SK-N-SH treated with all-trans-retinoic acid at 6 μM for 48 hours (cell line): ENCODE measurements around the gene FAM184B.

Experiments
- ATAC-seq: fragments of 200-7000 bp; cut with Tn5 transposase; 3 replicates; pipeline ENCODE4 v1.9.1; 2020; ENCODE audit warnings: mild to moderate bottlenecking, moderate library complexity
- ARNTL ChIP-seq: fragments of 450-650 bp; formaldehyde crosslinking; IDR thresholded peaks from 2 replicates; pipeline ENCODE4 v1.5.0; 2020; ENCODE audit warnings: low read depth, mild to moderate bottlenecking, moderate library complexity, borderline replicate concordance
- BACH2 ChIP-seq: fragments of 250-450 bp; sonication (Bioruptor Pico); IDR thresholded peaks from 2 replicates; pipeline ENCODE4 v1.9.0; 2021; ENCODE audit warnings: mild to moderate bottlenecking, borderline replicate concordance
- CREB5 ChIP-seq: fragments of 250-450 bp; sonication (Bioruptor Pico); IDR thresholded peaks from 2 replicates; pipeline ENCODE4 v1.5.1; 2020; ENCODE audit warnings: low read depth, mild to moderate bottlenecking, moderate library complexity
- CSDC2 ChIP-seq: fragments of 250-450 bp; sonication (Bioruptor Pico); IDR thresholded peaks from 2 replicates; pipeline ENCODE4 v1.5.0; 2020; ENCODE audit warnings: mild to moderate bottlenecking, moderate library complexity
- CSRNP3 ChIP-seq: fragments of 250-450 bp; sonication (Bioruptor Pico); IDR thresholded peaks from 2 replicates; pipeline ENCODE4 v1.5.1; 2021; ENCODE audit warnings: mild to moderate bottlenecking, moderate library complexity
- ESRRG ChIP-seq: fragments of 250-450 bp; sonication (Bioruptor Pico); IDR thresholded peaks from 2 replicates; pipeline ENCODE4 v1.6.1; 2021; ENCODE audit warnings: mild to moderate bottlenecking
- ISL1 ChIP-seq: fragments of 250-450 bp; sonication (Bioruptor Pico); IDR thresholded peaks from 2 replicates; pipeline ENCODE4 v2.1.2; 2022; ENCODE audit warnings: mild to moderate bottlenecking, moderate library complexity
- OSR1 ChIP-seq: fragments of 250-450 bp; sonication (Bioruptor Pico); IDR thresholded peaks from 2 replicates; pipeline ENCODE4 v1.8.0; 2022; ENCODE audit warnings: moderate library complexity, mild to moderate bottlenecking, inconsistent platforms
- POU6F1 ChIP-seq: fragments of 250-450 bp; sonication (Bioruptor Pico); IDR thresholded peaks from 2 replicates; pipeline ENCODE4 v1.8.0; 2021; ENCODE audit warnings: low read depth, mild to moderate bottlenecking, moderate library complexity, borderline replicate concordance
- PPARA ChIP-seq: fragments of 250-450 bp; sonication (Bioruptor Pico); IDR thresholded peaks from 2 replicates; pipeline ENCODE4 v1.5.0; 2020; ENCODE audit warnings: mild to moderate bottlenecking, borderline replicate concordance
- RARB ChIP-seq: fragments of 250-450 bp; sonication (Bioruptor Pico); IDR thresholded peaks from 2 replicates; pipeline ENCODE4 v1.8.0; 2021; ENCODE audit warnings: mild to moderate bottlenecking, moderate library complexity
- SNAI2 ChIP-seq: fragments of 250-450 bp; sonication (Bioruptor Pico); IDR thresholded peaks from 2 replicates; pipeline ENCODE4 v1.5.0; 2020; ENCODE audit warnings: mild to moderate bottlenecking, moderate library complexity
- TCF4 ChIP-seq: fragments of 250-450 bp; sonication (Bioruptor Pico); IDR thresholded peaks from 2 replicates; pipeline ENCODE4 v1.8.0; 2021; ENCODE audit warnings: mild to moderate bottlenecking, moderate library complexity, borderline replicate concordance
- TOX ChIP-seq: fragments of 250-450 bp; sonication (Bioruptor Pico); IDR thresholded peaks from 2 replicates; pipeline ENCODE4 v1.8.0; 2021; ENCODE audit warnings: mild to moderate bottlenecking, moderate library complexity, borderline replicate concordance
- TSHZ2 ChIP-seq: fragments of 250-450 bp; sonication (Bioruptor Pico); IDR thresholded peaks from 2 replicates; pipeline ENCODE4 v1.5.0; 2020; ENCODE audit warnings: mild to moderate bottlenecking, moderate library complexity
- ZC3H10 ChIP-seq: fragments of 250-450 bp; sonication (Bioruptor Pico); IDR thresholded peaks from 2 replicates; pipeline ENCODE4 v1.5.1; 2021; ENCODE audit warnings: mild to moderate bottlenecking, moderate library complexity
- ZFP3 ChIP-seq: fragments of 250-450 bp; sonication (Bioruptor Pico); IDR thresholded peaks from 2 replicates; pipeline ENCODE4 v1.5.0; 2020; ENCODE audit warnings: mild to moderate bottlenecking, moderate library complexity
- ZFP30 ChIP-seq: fragments of 450-650 bp; formaldehyde crosslinking; IDR thresholded peaks from 2 replicates; pipeline ENCODE4 v1.5.0; 2022; ENCODE audit warnings: mild to moderate bottlenecking, moderate library complexity
- ZNF565 ChIP-seq: fragments of 450-650 bp; formaldehyde crosslinking; conservative IDR thresholded peaks from 2 replicates; pipeline ENCODE4 v1.5.0; 2020; ENCODE audit warnings: low read depth, mild to moderate bottlenecking, moderate library complexity
- ZNF70 ChIP-seq: fragments of 450-650 bp; formaldehyde crosslinking; IDR thresholded peaks from 2 replicates; pipeline ENCODE4 v1.5.0; 2020; ENCODE audit warnings: mild to moderate bottlenecking, moderate library complexity
- ZNF8 ChIP-seq: fragments of 450-650 bp; formaldehyde crosslinking; IDR thresholded peaks from 2 replicates; pipeline ENCODE4 v1.5.0; 2020; ENCODE audit warnings: mild to moderate bottlenecking, moderate library complexity

The FAM184B gene

GRCh38 chr4:17797808-17798207 lies 16.4 kb upstream of the FAM184B start:
- no peak for TF ChIP-seq CSRNP3 (CRISPR knock-in tag)
- TF ChIP-seq BACH2 (CRISPR knock-in tag): no peak
- no peak for TF ChIP-seq ISL1 (CRISPR knock-in tag)
- TF ChIP-seq ZC3H10: no peak
- no peak for TF ChIP-seq TOX (CRISPR knock-in tag)
- no peak for TF ChIP-seq ZNF565 (CRISPR knock-in tag)
- TF ChIP-seq ZFP3 (CRISPR knock-in tag): no peak
- no peak for TF ChIP-seq SNAI2 (CRISPR knock-in tag)
- no peak for ATAC-seq

- no peak for ATAC-seq
- TF ChIP-seq ZNF8 (CRISPR knock-in tag): no peak
- no peak for TF ChIP-seq POU6F1
- no peak for TF ChIP-seq ARNTL (CRISPR knock-in tag)
- TF ChIP-seq TCF4: no peak
- no peak for TF ChIP-seq CSRNP3 (CRISPR knock-in tag)
- no peak for TF ChIP-seq ZFP30 (CRISPR knock-in tag)
- no peak for TF ChIP-seq CREB5 (CRISPR knock-in tag)
- TF ChIP-seq ESRRG (CRISPR knock-in tag): no peak
- TF ChIP-seq ISL1 (CRISPR knock-in tag): no peak
- no peak for TF ChIP-seq ZFP3 (CRISPR knock-in tag)
- no peak for TF ChIP-seq ZNF70 (CRISPR knock-in tag)
- no peak for TF ChIP-seq BACH2 (CRISPR knock-in tag)
- no peak for TF ChIP-seq SNAI2 (CRISPR knock-in tag)
- no peak for TF ChIP-seq CSDC2 (CRISPR knock-in tag)
- no peak for TF ChIP-seq ZC3H10
- TF ChIP-seq OSR1: no peak
- TF ChIP-seq RARB (CRISPR knock-in tag): no peak
- no peak for TF ChIP-seq PPARA
- no peak for TF ChIP-seq TOX (CRISPR knock-in tag)
- no peak for TF ChIP-seq ZNF565 (CRISPR knock-in tag)
Observed at GRCh38 chr4:17794730-17795129, 13.3 kb upstream of the FAM184B start.

- ATAC-seq: no peak
- TF ChIP-seq ZFP3 (CRISPR knock-in tag) (no peak), ARNTL (CRISPR knock-in tag) (no peak), RARB (CRISPR knock-in tag) (no peak), ZNF70 (CRISPR knock-in tag) (no peak), ZNF8 (CRISPR knock-in tag) (no peak), OSR1 (no peak), CSRNP3 (CRISPR knock-in tag) (no peak), CSDC2 (CRISPR knock-in tag) (no peak), ZFP30 (CRISPR knock-in tag) (no peak), TOX (CRISPR knock-in tag) (no peak), TSHZ2 (CRISPR knock-in tag) (no peak), ZNF565 (CRISPR knock-in tag) (no peak)
Observed at GRCh38 chr4:17788956-17789355, 7.5 kb upstream of the FAM184B start.
